K562 (cell line): ENCODE results near the gene TMEM150A.

Source experiments
- NFE2L1 ChIP-seq: fragments of 450-650 bp; IDR thresholded peaks from 2 replicates; pipeline ENCODE4 v1.6.1; 2016; ENCODE audit warnings: missing genetic modification characterization, low read depth, mild to moderate bottlenecking, missing compliant biosample characterization, moderate library complexity, borderline replicate concordance
- NR2C2 ChIP-seq, 2 experiments: fragments of 200-800 bp in 1 of 2; sonication (Bioruptor generic) in 1 of 2; sonication (generic) in 1 of 2; formaldehyde crosslinking in 1 of 2; IDR thresholded peaks; 2 replicates each; pipeline versions ENCODE4 v1.6.1 to v1.8.0; 2016 to 2022; ENCODE audit warnings: mild to moderate bottlenecking in 1 of 2, missing compliant biosample characterization in 1 of 2, missing genetic modification characterization in 1 of 2, missing genetic modification reagents in 1 of 2
- ZFP30 ChIP-seq: fragments of 250-450 bp; sonication (Bioruptor Pico); IDR thresholded peaks from 2 replicates; pipeline ENCODE4 v1.8.0; 2022; ENCODE audit warnings: moderate library complexity, mild to moderate bottlenecking, inconsistent platforms, borderline replicate concordance
- ZNF354B ChIP-seq: fragments of 250-450 bp; sonication (Bioruptor Pico); IDR thresholded peaks from 2 replicates; pipeline ENCODE4 v1.4.0; 2020
- ZZZ3 ChIP-seq: fragments of 450-650 bp; IDR thresholded peaks from 2 replicates; pipeline ENCODE4 v1.6.1; 2016; ENCODE audit warnings: antibody characterized with exemption, mild to moderate bottlenecking, moderate library complexity

GRCh38 chr2:85589982-85590791 is 12.3 kb downstream of the TMEM150A start:
- TF ChIP-seq ZFP30 (CRISPR knock-in tag) = no peak
- no peak for TF ChIP-seq NFE2L1 (tag)
- TF ChIP-seq ZNF354B (CRISPR knock-in tag) = no peak
- no peak for TF ChIP-seq ZZZ3
- TF ChIP-seq NR2C2 (CRISPR knock-in tag; IDR thresholded peaks at IDR 0.05) = no peak
- TF ChIP-seq NR2C2 (tag; IDR thresholded peaks at IDR 0.05) = no peak
